ENCODE data around the gene SPOCK1. TPM values are rescaled to one million over a fixed set of nuclear protein-coding genes. Genes with fewer than 3 reads are reported as not detected.

SPOCK1 gene
- total and polyA plus RNA-seq, 2 of the 4 experiments (the other 2 are of a cell fraction), result 5.0 to 20.3 TPM

DNA sequence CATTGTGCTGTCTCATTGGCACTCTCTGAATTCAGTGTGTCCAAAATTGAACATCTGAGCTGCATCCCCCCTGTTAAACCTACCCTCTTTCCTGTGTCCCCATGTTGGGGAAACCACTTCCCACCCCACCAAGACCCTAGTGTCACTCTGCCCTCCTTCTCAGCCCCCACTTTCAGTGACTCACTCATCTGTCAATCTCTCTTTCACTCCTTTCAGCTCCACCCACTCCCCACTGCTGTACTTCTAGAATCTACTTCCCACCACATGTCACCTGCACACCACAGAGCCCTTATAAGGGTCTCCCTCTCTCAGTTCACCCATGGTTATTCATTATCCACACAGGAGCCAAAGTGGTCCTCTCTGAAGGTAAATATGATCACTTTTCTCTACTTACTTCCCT lies 5.8 kb upstream of the SPOCK1 start:
- Histone ChIP-seq H2AFZ (replicated peaks; ENCODE audit: low read length, poor library complexity) (no peak overlapping the region), H3K9ac (ENCODE audit: low read depth, low read length) (no peak overlapping the region), H2BK120ac (ENCODE audit: low read depth, low read length) (no peak overlapping the region), H2BK15ac (ENCODE audit: low read depth, low read length) (no peak overlapping the region), H3K4me2 (ENCODE audit: low read depth, low read length) (no peak overlapping the region), H3K79me1 (ENCODE audit: low read depth in 1 of 2, low read length in 2 of 2) (no peaks in the 10 kb centered on the region), H4K5ac (ENCODE audit: low read depth, low read length) (no peak overlapping the region), H3K9me3 (ENCODE audit: control insufficient read depth, insufficient read depth, low read length) (no peaks in the 10 kb centered on the region), H3K4me3 (ENCODE audit: insufficient read depth, low read depth, low read length) (no peak overlapping the region), H2AK5ac (ENCODE audit: low read depth, low read length) (no peak overlapping the region), H3K27me3 (ENCODE audit: control insufficient read depth, insufficient read depth, low read length) (no peaks in the 10 kb centered on the region; the same call in 1 of the 2 replicates), H3K4ac (ENCODE audit: low read depth, low read length) (no peak overlapping the region), H4K8ac (ENCODE audit: low read depth in 2 of 2, low read length in 2 of 2) (no peak overlapping the region), H3K56ac (ENCODE audit: extremely low read depth, insufficient read depth, low read length) (no peak overlapping the region), H3K23ac (ENCODE audit: low read depth, low read length) (no peak overlapping the region), H3K14ac (replicated peaks; ENCODE audit: low read depth, low read length) (no peak overlapping the region), H3K4me1 (ENCODE audit: control insufficient read depth, insufficient read depth, low read length) (no peaks in the 10 kb centered on the region), H3K27ac (ENCODE audit: insufficient read depth, low read length) (no peak overlapping the region), H3K9me1 (ENCODE audit: insufficient read depth, low read length) (no peaks in the 10 kb centered on the region), H3K18ac (ENCODE audit: low read depth, low read length) (no peak overlapping the region), H2BK20ac (ENCODE audit: low read depth, low read length) (no peak overlapping the region), H2AK9ac (replicated peaks; ENCODE audit: low read depth, low read length, poor library complexity) (no peak overlapping the region), H4K91ac (ENCODE audit: insufficient read depth, low read depth, low read length) (no peak overlapping the region), H2BK5ac (ENCODE audit: low read depth, low read length, poor library complexity, severe bottlenecking) (no peak overlapping the region), H3K36me3 (ENCODE audit: control insufficient read depth, insufficient read depth, low read length) (no peaks in the 10 kb centered on the region), H4K20me1 (ENCODE audit: insufficient read depth, low read length) (no peaks in the 10 kb centered on the region)
- CTCF ChIA-PET, result interaction anchor here (1.1 kb wide), 1 partner anchor 185 kb away, joined by 5 read pairs; no protein-coding TSS in a partner anchor
- BruUV-seq (replicated peaks), result no TSS peak
- POLR2A ChIA-PET (ENCODE audit: unreplicated experiment), result no interaction called here
- intact Hi-C loops (cut with micrococcal nuclease), result no loop called here
- in situ Hi-C loops (cut with MboI; ENCODE audit: low sequenced_read_pairs), result loop anchor here (5.0 kb wide), 1 partner anchor 163 kb away; no protein-coding TSS in a partner anchor
- no peak for DNase-seq
- no peak for ATAC-seq (ENCODE audit: low read depth)
- no peak for TF ChIP-seq RCOR1 (IDR thresholded peaks at IDR 0.05; ENCODE audit: insufficient replicate concordance, low read length)
- TF ChIP-seq RAD21 (IDR thresholded peaks at IDR 0.05; ENCODE audit: low read length), result no peak
- TF ChIP-seq NFE2L2 (IDR thresholded peaks at IDR 0.05; ENCODE audit: low read depth, low read length), result no peak
- no peak for TF ChIP-seq CHD1 (IDR thresholded peaks at IDR 0.05; ENCODE audit: low read depth, low read length)
- no peak for TF ChIP-seq MXI1 (IDR thresholded peaks at IDR 0.05; ENCODE audit: borderline replicate concordance, low read depth, low read length)
- no peak for TF ChIP-seq RFX5 (IDR thresholded peaks at IDR 0.05; ENCODE audit: low read depth, low read length)
- dilution Hi-C loops (cut with HindIII; ENCODE audit: low sequenced_read_pairs, unreplicated experiment), result no loop called here

Data from IMR-90 (cell line).